AG04450 (cell line): ENCODE data around the gene DSCAML1. TPM values are rescaled to one million over a fixed set of nuclear protein-coding genes. Genes with fewer than 3 reads are reported as not detected.

ENCODE experiments used
- CTCF ChIA-PET: fragments of 300-600, 350-600 bp; formaldehyde crosslinking; extraction: SDS; loops from one replicate; lab custom pipeline; 2022; ENCODE audit warnings: antibody characterized with exemption, inconsistent platforms; lab: Charles Lee
- POLR2A ChIA-PET: fragments of 350-600 bp; formaldehyde crosslinking; extraction: SDS; loops from one replicate; lab custom pipeline; 2021; ENCODE audit warnings: antibody characterized with exemption, inconsistent platforms; lab: Yijun Ruan, JAX
- DNase-seq: peaks from one replicate; pipeline ENCODE4 v3.0.0-alpha.2; 2011; ENCODE audit warnings: low read depth, low spot score
- H3K27ac ChIP-seq: one replicate; pipeline ENCODE4 v1.5.1; 2012; ENCODE audit warnings: low read depth, low read length, control low read depth
- H3K27me3 ChIP-seq: one replicate; pipeline ENCODE4 v1.6.0; 2012; ENCODE audit warnings: low read length; ENCODE audit not compliant: control insufficient read depth, insufficient read depth
- H3K4me3 ChIP-seq: 2 replicates; pipeline ENCODE4 v1.5.1; 2011; ENCODE audit warnings: mild to moderate bottlenecking, low read depth, low read length, control low read depth
- H3K9me3 ChIP-seq: 2 replicates; pipeline ENCODE4 v1.5.1; 2012; ENCODE audit warnings: low read length; ENCODE audit not compliant: control insufficient read depth, insufficient read depth
- polyA plus RNA-seq: library from polyadenylated mRNA; depleted of rRNA; stranded (reverse); fragments of >200 nt; gene quantifications from 2 replicates; pipeline ENCODE4 v1.2.3, GENCODE V29; 2011
- TF ChIP-seq, protein P1 (sequence below): IDR thresholded peaks from 2 replicates; pipeline ENCODE4 v1.5.1; 2011; ENCODE audit warnings: low read depth, low read length, control low read depth, inconsistent platforms

Gene DSCAML1
- polyA plus RNA-seq, 1 experiment: not detected

DNA sequence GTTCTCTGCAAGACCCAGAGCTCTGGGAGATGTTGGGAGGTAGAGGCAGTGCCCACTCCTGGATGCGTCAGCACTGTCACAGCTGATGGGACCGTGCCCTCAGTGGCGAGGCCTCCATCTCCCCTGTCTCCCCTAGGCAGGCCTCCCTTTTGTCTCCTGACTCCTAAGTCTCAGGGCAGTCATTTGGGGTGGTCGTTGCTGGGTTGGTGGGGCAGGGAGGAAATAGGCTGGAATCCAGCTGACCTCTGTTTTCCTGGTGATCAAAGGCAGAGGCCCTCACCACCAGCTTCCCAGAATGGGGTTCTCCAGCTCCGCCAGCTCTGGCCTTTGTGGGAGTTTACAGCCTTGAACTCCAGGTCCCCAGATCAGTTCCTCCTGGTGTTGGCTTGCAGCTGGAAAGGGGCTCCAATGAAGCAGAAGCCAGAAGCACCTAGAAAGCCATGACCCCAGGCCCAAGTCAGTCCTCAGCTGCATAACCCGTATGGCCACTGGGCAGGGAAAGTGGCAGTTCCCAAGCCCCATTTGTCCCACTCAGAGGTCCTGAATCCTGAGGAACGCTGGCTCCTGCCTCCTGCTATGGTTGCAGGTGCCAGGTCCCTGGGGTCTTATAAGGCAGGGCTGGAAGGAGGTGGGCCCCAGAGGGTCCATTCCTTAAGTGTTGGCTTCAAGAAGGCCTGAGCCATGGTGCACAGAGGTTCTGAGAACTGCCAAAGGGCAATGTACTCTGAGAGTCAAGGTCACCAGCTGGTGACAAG, 34.8 kb upstream of the DSCAML1 start:
- Histone ChIP-seq H3K9me3 (no peaks in the 10 kb centered on the region; the same call in 1 of the 2 replicates), H3K27ac (no peak overlapping the region), H3K4me3 (no peak overlapping the region), H3K27me3 (peaks cover 18% of the 10 kb centered on the region)
- DNase-seq: no peak
- POLR2A ChIA-PET: no interaction called here
- TF ChIP-seq, protein P1, sequence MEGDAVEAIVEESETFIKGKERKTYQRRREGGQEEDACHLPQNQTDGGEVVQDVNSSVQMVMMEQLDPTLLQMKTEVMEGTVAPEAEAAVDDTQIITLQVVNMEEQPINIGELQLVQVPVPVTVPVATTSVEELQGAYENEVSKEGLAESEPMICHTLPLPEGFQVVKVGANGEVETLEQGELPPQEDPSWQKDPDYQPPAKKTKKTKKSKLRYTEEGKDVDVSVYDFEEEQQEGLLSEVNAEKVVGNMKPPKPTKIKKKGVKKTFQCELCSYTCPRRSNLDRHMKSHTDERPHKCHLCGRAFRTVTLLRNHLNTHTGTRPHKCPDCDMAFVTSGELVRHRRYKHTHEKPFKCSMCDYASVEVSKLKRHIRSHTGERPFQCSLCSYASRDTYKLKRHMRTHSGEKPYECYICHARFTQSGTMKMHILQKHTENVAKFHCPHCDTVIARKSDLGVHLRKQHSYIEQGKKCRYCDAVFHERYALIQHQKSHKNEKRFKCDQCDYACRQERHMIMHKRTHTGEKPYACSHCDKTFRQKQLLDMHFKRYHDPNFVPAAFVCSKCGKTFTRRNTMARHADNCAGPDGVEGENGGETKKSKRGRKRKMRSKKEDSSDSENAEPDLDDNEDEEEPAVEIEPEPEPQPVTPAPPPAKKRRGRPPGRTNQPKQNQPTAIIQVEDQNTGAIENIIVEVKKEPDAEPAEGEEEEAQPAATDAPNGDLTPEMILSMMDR: no peak
- CTCF ChIA-PET: interaction anchor here (1.1 to 4.2 kb wide), 3 partner anchors 11 to 115 kb away, joined by 3 to 24 read pairs (median 16); no protein-coding TSS in a partner anchor

DNA sequence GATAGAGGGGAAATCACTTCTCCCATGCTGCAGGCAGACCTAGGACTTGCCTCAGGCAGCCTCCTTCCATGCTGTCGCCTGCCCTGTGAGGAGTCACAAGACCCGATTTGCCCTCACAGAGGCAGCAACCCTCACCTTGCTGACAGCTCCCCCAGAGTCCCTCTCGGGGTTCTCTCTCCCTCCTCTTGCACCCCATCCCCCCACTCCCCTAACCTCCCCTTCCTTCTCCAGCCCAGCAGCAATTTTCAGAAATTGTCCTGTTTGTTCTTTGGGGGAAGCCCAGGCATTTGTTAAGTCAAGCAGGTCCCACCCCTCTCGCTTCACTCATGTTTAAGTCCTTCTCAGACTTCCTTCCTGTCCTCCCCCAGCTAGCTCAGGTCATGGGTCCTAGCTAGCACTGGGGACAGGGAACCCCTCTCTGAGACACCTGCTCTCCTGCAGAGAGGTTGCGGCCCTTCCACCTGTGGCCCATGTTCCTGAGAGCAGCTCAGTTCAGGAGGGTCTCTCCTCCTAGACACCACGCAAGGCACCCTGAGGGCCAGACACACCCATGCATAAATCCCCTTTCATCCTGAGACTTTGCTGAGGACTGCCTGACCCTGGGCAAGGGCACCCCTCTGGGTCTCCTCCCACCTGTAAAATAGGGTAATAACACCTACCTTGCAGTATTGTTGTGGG, 33.8 kb upstream of the DSCAML1 start:
- DNase-seq: no peak
- H3K9me3 ChIP-seq: no peaks in the 10 kb centered on the region; the same call in 1 of the 2 replicates
- TF ChIP-seq, protein P1: no peak
- no peak overlapping the region for H3K4me3 ChIP-seq
- no peak overlapping the region for H3K27ac ChIP-seq
- ChIA-PET CTCF (interaction anchor here (0.9 to 1.1 kb wide), 2 partner anchors 12 to 23 kb away, joined by 3 read pairs; no protein-coding TSS in a partner anchor), POLR2A (no interaction called here)
- peaks cover 22% of the 10 kb centered on the region for H3K27me3 ChIP-seq

DNA sequence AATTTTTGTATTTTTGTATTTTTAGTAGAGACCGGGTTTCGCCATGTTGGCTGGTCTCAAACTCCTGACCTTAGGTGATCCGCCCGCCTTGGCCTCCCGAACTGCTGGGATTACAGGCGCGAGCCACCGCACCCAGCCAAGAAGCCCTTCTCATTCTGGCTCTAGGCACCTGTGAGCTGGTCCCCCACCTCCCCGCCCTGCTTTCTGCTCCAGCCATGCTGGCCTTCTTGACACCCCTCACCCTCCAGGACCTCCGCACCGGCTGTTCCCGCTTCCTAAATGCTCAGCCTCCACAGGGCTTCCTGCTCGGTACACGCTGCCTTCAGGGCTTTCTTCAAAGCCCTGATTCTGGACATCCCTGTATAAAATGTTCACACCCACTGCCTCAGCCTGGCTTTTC, 33.1 kb upstream of the DSCAML1 start:
- Histone ChIP-seq H3K4me3 (no peak overlapping the region), H3K27ac (no peak overlapping the region), H3K27me3 (peaks cover 22% of the 10 kb centered on the region), H3K9me3 (no peaks in the 10 kb centered on the region; the same call in 1 of the 2 replicates)
- TF ChIP-seq, protein P1: no peak
- CTCF ChIA-PET: interaction anchor here (0.5 to 3.5 kb wide), 3 partner anchors 12 to 1330 kb away, joined by 3 to 38 read pairs (median 3); no protein-coding TSS in a partner anchor
- no peak for DNase-seq
- POLR2A ChIA-PET: no interaction called here

- no peak overlapping the region for H3K27ac ChIP-seq
- TF ChIP-seq, protein P1: no peak
- no peak for DNase-seq
- CTCF ChIA-PET: interaction anchor here (0.5 to 3.5 kb wide), 2 partner anchors 12 to 1329 kb away, joined by 3 to 38 read pairs; no protein-coding TSS in a partner anchor
- POLR2A ChIA-PET: no interaction called here
- peaks cover 21% of the 10 kb centered on the region for H3K27me3 ChIP-seq
- H3K9me3 ChIP-seq: no peaks in the 10 kb centered on the region; the same call in 1 of the 2 replicates
- H3K4me3 ChIP-seq: no peak overlapping the region
These were observed 32.3 kb upstream of the DSCAML1 start for GRCh38 chr11:117829369-117829725.
